ENCODE data around the gene SF3B1. TPM values are rescaled to one million over a fixed set of nuclear protein-coding genes. Genes with fewer than 3 reads are reported as not detected.

SF3B1 gene
- total RNA-seq, 2 experiments from 2014 or later: 498 to 529 TPM

- Mint-ChIP-seq H3K4me3 (no peak overlapping the region), H3K9me3 (no peaks in the 10 kb centered on the region), H3K27me3 (no peaks in the 10 kb centered on the region), H3K4me1 (ENCODE audit: low read depth) (no peaks in the 10 kb centered on the region), H3K36me3 (ENCODE audit: low read depth) (peaks cover 84% of the 10 kb centered on the region), H3K27ac (no peak overlapping the region)
- Histone ChIP-seq H3K9me3 (ENCODE audit: control insufficient read depth in 1 of 2, insufficient read depth in 1 of 2, low read length in 2 of 2) (peaks cover 6 to 10% of the 10 kb centered on the region in 2 experiments), H3K4me3 (ENCODE audit: low read length) (no peak overlapping the region), H3K27me3 (ENCODE audit: control insufficient read depth in 1 of 2, insufficient read depth in 2 of 2, low read length in 2 of 2) (no peaks in the 10 kb centered on the region), H3K36me3 (ENCODE audit: insufficient read depth, low read length) (peaks cover 63% of the 10 kb centered on the region), H3K27ac (ENCODE audit: low read depth in 1 of 2, low read length in 2 of 2) (no peak overlapping the region), H3K4me1 (ENCODE audit: insufficient read depth, low read length) (no peaks in the 10 kb centered on the region)
- TF ChIP-seq CTCF (IDR thresholded peaks at IDR 0.05): no peak
- ChIA-PET POLR2A (no interaction called here), CTCF (no interaction called here)
- intact Hi-C loops (cut with DNase I, micrococcal nuclease): no loop called here
- DNase-seq (no peak), ATAC-seq (ENCODE audit: poor library complexity) (no peak)
Measured at GRCh38 chr2:197477797-197478196, 43.0 kb upstream of the SF3B1 start.

GRCh38 chr2:197472166-197472565, 37.3 kb upstream of the SF3B1 start:
- peaks cover 83% of the 10 kb centered on the region for H3K36me3 Mint-ChIP-seq (ENCODE audit: low read depth)
- Histone ChIP-seq H3K4me1 (ENCODE audit: insufficient read depth, low read length) (no peaks in the 10 kb centered on the region), H3K9me3 (ENCODE audit: control insufficient read depth in 1 of 2, insufficient read depth in 1 of 2, low read length in 2 of 2) (no peaks in the 10 kb centered on the region), H3K27me3 (ENCODE audit: control insufficient read depth in 1 of 2, insufficient read depth in 2 of 2, low read length in 2 of 2) (no peaks in the 10 kb centered on the region), H3K27ac (ENCODE audit: low read depth in 1 of 2, low read length in 2 of 2) (no peak overlapping the region), H3K36me3 (ENCODE audit: insufficient read depth, low read length) (peaks cover 94% of the 10 kb centered on the region), H3K4me3 (ENCODE audit: low read length) (no peak overlapping the region)
- no peak overlapping the region for H3K27ac Mint-ChIP-seq
- no peaks in the 10 kb centered on the region for H3K9me3 Mint-ChIP-seq
- ChIA-PET POLR2A (no interaction called here), CTCF (no interaction called here)
- H3K27me3 Mint-ChIP-seq: no peaks in the 10 kb centered on the region
- H3K4me1 Mint-ChIP-seq (ENCODE audit: low read depth): no peaks in the 10 kb centered on the region
- TF ChIP-seq CTCF (IDR thresholded peaks at IDR 0.05): no peak
- DNase-seq: no peak
- ATAC-seq (ENCODE audit: poor library complexity): no peak
- no peak overlapping the region for H3K4me3 Mint-ChIP-seq
- intact Hi-C loops (cut with DNase I, micrococcal nuclease): loop anchor here in 1 of 2 experiments (5.0 kb wide), 1 partner anchor 65 kb away; no protein-coding TSS in a partner anchor

GRCh38 chr2:197464175-197464574, 29.3 kb upstream of the SF3B1 start:
- Histone ChIP-seq H3K4me3 (ENCODE audit: low read length) (no peak overlapping the region), H3K4me1 (ENCODE audit: insufficient read depth, low read length) (peaks cover 3% of the 10 kb centered on the region), H3K27ac (ENCODE audit: low read depth in 1 of 2, low read length in 2 of 2) (no peak overlapping the region), H3K36me3 (ENCODE audit: insufficient read depth, low read length) (peaks cover 87% of the 10 kb centered on the region), H3K9me3 (ENCODE audit: control insufficient read depth in 1 of 2, insufficient read depth in 1 of 2, low read length in 2 of 2) (no peaks in the 10 kb centered on the region), H3K27me3 (ENCODE audit: control insufficient read depth in 1 of 2, insufficient read depth in 2 of 2, low read length in 2 of 2) (no peaks in the 10 kb centered on the region)
- Mint-ChIP-seq H3K27me3 (no peaks in the 10 kb centered on the region), H3K27ac (no peak overlapping the region), H3K4me3 (no peak overlapping the region), H3K9me3 (no peaks in the 10 kb centered on the region), H3K4me1 (ENCODE audit: low read depth) (peaks cover 25% of the 10 kb centered on the region), H3K36me3 (ENCODE audit: low read depth) (peaks cover 78% of the 10 kb centered on the region)
- POLR2A ChIA-PET: interaction anchor here (1.1 kb wide), 1 partner anchor 11 kb away, joined by 4 read pairs; the partner anchor contains the start of gene COQ10B
- TF ChIP-seq CTCF (IDR thresholded peaks at IDR 0.05): no peak
- DNase-seq (no peak), ATAC-seq (ENCODE audit: poor library complexity) (no peak)
- intact Hi-C loops (cut with DNase I, micrococcal nuclease): loop anchor here (5.0 kb wide), 1 partner anchor 37 kb away; no protein-coding TSS in a partner anchor
- CTCF ChIA-PET: no interaction called here

All from CD4-positive, alpha-beta T cell (primary cell).